Adrenal gland (tissue), 12 donors: ENCODE measurements around the gene PLA2G12A. TPM values are rescaled to one million over a fixed set of nuclear protein-coding genes. Genes with fewer than 3 reads are reported as not detected.

ENCODE experiments used
- DNase-seq, 7 donors: peaks; one replicate each; pipeline ENCODE4 v3.0.0-alpha.2; 2019 to 2020
- H3K27ac ChIP-seq, 5 donors: fragments of 200-600 bp; sonication (generic) in 4 of 5; 1 replicate in 3 of 5; 2 replicates in 2 of 5; pipeline versions ENCODE4 v1.5.1 to v1.8.0; 2016 to 2020; ENCODE audit warnings: mild to moderate bottlenecking in 1 of 5
- H3K27me3 ChIP-seq: fragments of 200-600 bp; 2 replicates; pipeline ENCODE4 v1.8.0; 2021
- H3K36me3 ChIP-seq, 2 donors: fragments of 200-600 bp; replicated peaks in 1 of 2; 1 replicate in 1 of 2; 2 replicates in 1 of 2; pipeline versions ENCODE4 v1.5.1 to v1.8.0; 2018 to 2022
- H3K4me1 ChIP-seq, 2 donors: fragments of 200-600 bp; replicated peaks in 1 of 2; 1 replicate in 1 of 2; 2 replicates in 1 of 2; pipeline versions ENCODE4 v1.5.1 to v1.8.0; 2018 to 2021
- H3K4me3 ChIP-seq, 4 donors: fragments of 200-600 bp; sonication (generic) in 3 of 4; one replicate each; pipeline ENCODE4 v1.5.1; 2016 to 2018
- H3K9me3 ChIP-seq, 3 donors: fragments of 200-600 bp; sonication (generic) in 1 of 3; replicated peaks in 1 of 3; 1 replicate in 2 of 3; 2 replicates in 1 of 3; pipeline versions ENCODE4 v1.5.1 to v1.8.0; 2016 to 2021
- POLR2A ChIP-seq, 2 donors: fragments of 450-650 bp; IDR thresholded peaks; one replicate each; pipeline ENCODE4 v1.6.1; 2017; ENCODE audit warnings: antibody characterized with exemption in 2 of 2, mild to moderate bottlenecking in 2 of 2, moderate library complexity in 1 of 2
- WGBS, 4 donors: extraction: QIAGEN DNeasy Blood & Tissue Kit in 2 of 4; methylation state at CpG; one replicate each; pipeline versions ENCODE4 v1.1.5 to v1.1.7; 2013 to 2017; 5-methylcytosine and 5-hydroxymethylcytosine counted together
- intact Hi-C, 2 donors: fragments of 100-400 bp; cut with DNase I; formaldehyde crosslinking; loops; one replicate each; pipeline versions ENCODE4 v1.14.1 to v1.15.0; 2022 to 2023
- polyA plus RNA-seq, 3 donors: library from polyadenylated mRNA; stranded (reverse); fragments of 200-250 nt in 2 of 3; fragments of 350-450 nt in 1 of 3; fragmentation: Illumina TruSeq in 1 of 3; extraction: RNeasy Lipid Tissue Mini Kit (QIAGEN cat#74804) in 1 of 3; gene quantifications; one replicate each; pipeline ENCODE4 v1.2.3, GENCODE V29; 2013 to 2014
- total RNA-seq, 9 donors: library from RNA; depleted of rRNA in 4 of 9; stranded (reverse); fragments of >200 nt in 4 of 9; fragments of 120-200 nt in 1 of 9; fragmentation: NEBNext Ultra II Directional in 1 of 9; extraction: Animal tissue kit (Norgen Biotek cat#: 25700) in 1 of 9; gene quantifications; one replicate each; pipeline versions ENCODE4 v1.1.0 to v1.2.4, GENCODE V29; 2013 to 2023
- TF ChIP-seq, protein P1 (sequence below), 6 experiments: fragments of 450-650 bp in 4 of 6; fragments of 200-600 bp in 2 of 6; sonication (generic) in 1 of 6; IDR thresholded peaks; 1 replicate in 5 of 6; 2 replicates in 1 of 6; pipeline versions ENCODE4 v1.5.1 to v1.8.0; 2016 to 2021; ENCODE audit warnings: antibody characterized with exemption in 6 of 6, mild to moderate bottlenecking in 2 of 6, moderate library complexity in 1 of 6
- donor health status: healthy with polysubstance abuse.
- donor health status: Bipolar disorder and iron deficiency.
- donor health status: DM: yes; HTN: yes; CAD: no.
- donor health status: DM: no; HTN: no; CAD: no.
- donor health status: DM: no; HTN: no; CAD: no.
- donor health status: DM: yes; HTN: yes; CAD: no.

Gene PLA2G12A
- total and polyA plus RNA-seq, 12 donors: 10.7 to 67.0 (median 31.5) TPM

DNA sequence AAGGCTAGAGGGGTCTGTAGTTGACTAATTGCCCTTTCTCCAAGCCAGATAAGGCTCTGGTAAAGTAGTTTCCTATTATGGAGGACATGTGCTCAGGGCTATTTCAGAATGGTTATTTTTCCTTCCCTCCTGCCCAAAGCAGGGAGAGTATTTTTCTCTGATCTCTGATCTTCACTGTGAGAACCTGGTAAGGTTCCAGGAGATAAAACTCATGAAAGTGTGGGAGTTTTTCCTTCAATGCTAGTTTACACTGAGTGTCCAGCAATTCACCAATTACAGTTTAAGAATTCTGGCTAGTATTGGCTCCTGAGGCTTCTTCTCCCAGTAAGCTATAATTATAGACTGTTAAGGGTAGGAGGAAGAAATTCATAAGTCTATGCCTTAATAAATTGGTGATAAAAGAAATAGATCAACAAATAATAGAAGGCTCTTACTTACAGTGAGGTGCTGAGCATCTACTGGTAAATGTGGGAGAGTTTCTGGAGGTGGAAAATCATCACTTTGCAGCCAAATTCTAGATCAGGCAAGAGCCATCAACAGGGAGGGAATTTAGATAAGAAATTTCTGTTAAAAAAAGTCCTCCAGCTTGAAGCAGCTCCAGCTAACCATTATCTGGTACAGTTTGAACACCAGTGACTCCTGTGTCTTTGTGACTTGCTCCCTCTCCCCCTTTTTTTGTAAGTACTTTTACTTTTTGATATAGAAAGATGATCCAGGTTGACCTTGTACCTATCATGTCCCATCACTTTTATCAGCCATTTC is 57.5 kb downstream of the PLA2G12A start:
- Histone ChIP-seq H3K4me3 (no peak overlapping the region), H3K36me3 (no peaks in the 10 kb centered on the region), H3K27me3 (no peaks in the 10 kb centered on the region), H3K9me3 (no peaks in the 10 kb centered on the region), H3K27ac (no peak overlapping the region), H3K4me1 (no peaks in the 10 kb centered on the region)
- TF ChIP-seq, protein P1, sequence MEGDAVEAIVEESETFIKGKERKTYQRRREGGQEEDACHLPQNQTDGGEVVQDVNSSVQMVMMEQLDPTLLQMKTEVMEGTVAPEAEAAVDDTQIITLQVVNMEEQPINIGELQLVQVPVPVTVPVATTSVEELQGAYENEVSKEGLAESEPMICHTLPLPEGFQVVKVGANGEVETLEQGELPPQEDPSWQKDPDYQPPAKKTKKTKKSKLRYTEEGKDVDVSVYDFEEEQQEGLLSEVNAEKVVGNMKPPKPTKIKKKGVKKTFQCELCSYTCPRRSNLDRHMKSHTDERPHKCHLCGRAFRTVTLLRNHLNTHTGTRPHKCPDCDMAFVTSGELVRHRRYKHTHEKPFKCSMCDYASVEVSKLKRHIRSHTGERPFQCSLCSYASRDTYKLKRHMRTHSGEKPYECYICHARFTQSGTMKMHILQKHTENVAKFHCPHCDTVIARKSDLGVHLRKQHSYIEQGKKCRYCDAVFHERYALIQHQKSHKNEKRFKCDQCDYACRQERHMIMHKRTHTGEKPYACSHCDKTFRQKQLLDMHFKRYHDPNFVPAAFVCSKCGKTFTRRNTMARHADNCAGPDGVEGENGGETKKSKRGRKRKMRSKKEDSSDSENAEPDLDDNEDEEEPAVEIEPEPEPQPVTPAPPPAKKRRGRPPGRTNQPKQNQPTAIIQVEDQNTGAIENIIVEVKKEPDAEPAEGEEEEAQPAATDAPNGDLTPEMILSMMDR (IDR thresholded peaks at IDR 0.05): no peak
- no peak for TF ChIP-seq POLR2A (IDR thresholded peaks at IDR 0.05)
- no peak for DNase-seq
- intact Hi-C loops: no loop called here

DNA sequence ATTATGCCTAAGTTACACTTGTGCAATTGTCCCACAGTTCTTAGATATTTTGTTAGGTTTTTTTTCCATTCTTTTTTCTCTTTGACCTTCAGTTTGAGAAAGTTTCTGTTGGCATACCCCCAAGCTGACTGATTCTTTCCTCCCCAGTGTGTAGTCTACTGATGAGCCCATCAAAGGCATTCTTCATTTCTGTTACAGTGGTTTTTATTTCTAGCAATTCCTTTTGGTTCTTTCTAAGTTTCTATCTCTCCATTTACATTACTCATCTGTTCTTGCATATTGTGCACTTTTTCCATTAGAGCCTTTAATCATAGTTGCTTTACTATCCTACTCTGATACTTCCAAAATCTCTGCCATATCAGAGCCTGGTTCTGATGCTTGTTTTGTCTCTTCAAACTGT is 58.5 kb downstream of the PLA2G12A start:
- H3K4me1 ChIP-seq: no peaks in the 10 kb centered on the region
- DNase-seq: no peak
- TF ChIP-seq POLR2A (IDR thresholded peaks at IDR 0.05): no peak
- TF ChIP-seq, protein P1 (IDR thresholded peaks at IDR 0.05): no peak
- H3K27ac ChIP-seq: no peak overlapping the region
- no peak overlapping the region for H3K4me3 ChIP-seq
- intact Hi-C loops: no loop called here
- H3K9me3 ChIP-seq: no peaks in the 10 kb centered on the region
- H3K36me3 ChIP-seq: no peaks in the 10 kb centered on the region
- H3K27me3 ChIP-seq: no peaks in the 10 kb centered on the region

DNA sequence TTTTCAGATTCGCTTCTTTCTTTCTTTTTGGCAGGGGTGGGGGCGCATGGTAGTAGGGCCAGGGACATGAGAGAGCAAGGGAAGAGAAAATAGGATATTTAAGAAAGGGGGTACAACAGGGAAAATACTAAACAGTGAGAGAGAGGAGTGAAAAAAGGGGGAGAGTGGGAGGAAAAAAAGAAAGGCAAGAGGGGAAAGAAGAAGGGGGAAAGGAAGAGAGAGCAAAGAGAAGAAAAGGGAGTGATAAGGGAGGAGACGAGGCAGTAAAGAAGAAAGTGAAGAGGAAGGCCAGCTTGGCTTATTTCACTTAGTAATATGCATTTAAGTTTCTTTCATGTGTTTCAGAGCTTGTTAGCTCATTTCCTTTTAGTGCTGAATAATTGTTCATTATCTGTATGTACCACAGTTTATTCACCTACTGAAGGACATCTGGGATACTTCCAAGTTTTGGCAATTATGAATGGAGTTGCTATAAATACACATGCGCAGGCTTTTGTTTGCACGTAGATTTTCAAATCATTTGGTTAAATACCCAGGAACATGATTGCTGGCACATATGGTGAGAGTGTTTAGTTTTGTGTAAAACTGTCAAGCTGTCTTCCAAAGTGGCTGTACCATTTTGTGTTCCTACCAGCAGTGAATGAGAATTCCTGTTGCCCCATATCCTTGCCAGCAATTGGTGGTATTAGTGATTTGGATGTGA is 63.9 kb downstream of the PLA2G12A start:
- no peaks in the 10 kb centered on the region for H3K27me3 ChIP-seq
- no peak for TF ChIP-seq POLR2A (IDR thresholded peaks at IDR 0.05)
- TF ChIP-seq, protein P1 (IDR thresholded peaks at IDR 0.05): no peak
- no peak for DNase-seq
- 76 to 83% (median 79%) methylated on average over 5 of the region's 5 CpGs for WGBS, 4 donors
- H3K9me3 ChIP-seq: no peaks in the 10 kb centered on the region
- H3K27ac ChIP-seq: no peak overlapping the region
- no peaks in the 10 kb centered on the region for H3K4me1 ChIP-seq
- intact Hi-C loops: no loop called here
- H3K36me3 ChIP-seq: no peaks in the 10 kb centered on the region
- no peak overlapping the region for H3K4me3 ChIP-seq

DNA sequence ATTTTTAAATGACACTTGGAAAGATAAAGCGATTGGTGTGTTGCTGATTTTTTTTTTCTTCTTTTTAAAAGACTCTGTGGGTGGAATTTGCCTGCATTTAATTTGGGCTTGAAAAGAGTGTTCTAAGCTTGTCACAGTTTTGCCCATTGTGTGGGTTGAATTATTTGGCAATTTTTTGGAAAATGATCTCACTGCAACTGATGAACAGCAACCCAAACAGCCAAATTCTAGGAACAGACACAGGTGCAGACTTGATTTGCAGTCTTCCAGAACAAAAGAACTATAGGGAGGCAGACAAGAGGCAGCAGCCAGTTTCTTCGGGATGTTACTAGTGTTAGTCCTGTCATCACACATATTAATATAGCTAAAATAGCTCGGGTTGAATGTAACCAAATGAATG is 67.1 kb downstream of the PLA2G12A start:
- H3K4me1 ChIP-seq: no peaks in the 10 kb centered on the region
- H3K27me3 ChIP-seq: no peaks in the 10 kb centered on the region
- H3K4me3 ChIP-seq: no peak overlapping the region
- 59 to 81% (median 74%) methylated on average over 3 of the region's 3 CpGs for WGBS, 4 donors
- intact Hi-C loops: no loop called here
- H3K27ac ChIP-seq: no peak overlapping the region
- no peak for DNase-seq
- TF ChIP-seq, protein P1 (IDR thresholded peaks at IDR 0.05): no peak
- TF ChIP-seq POLR2A (IDR thresholded peaks at IDR 0.05): no peak
- H3K9me3 ChIP-seq: no peaks in the 10 kb centered on the region
- H3K36me3 ChIP-seq: no peaks in the 10 kb centered on the region
